Activated CD4-positive, alpha-beta T cell treated with anti-CD3 and anti-CD28 coated beads, Interleukin-2, amount 50 U/mL, for 4 hours (primary cell): ENCODE data around the gene EMX2.

Experiments used
- DNase-seq, 2 experiments: peaks; one replicate each; pipeline ENCODE4 v3.0.0-alpha.2; 2020

Gene EMX2

GRCh38 chr10:117532451-117533107 is 10.0 kb upstream of the EMX2 start:
- no peak for DNase-seq

GRCh38 chr10:117533507-117534281 is 8.9 kb upstream of the EMX2 start:
- DNase-seq, result no peak

- DNase-seq, result no peak
These were observed 7.9 kb upstream of the EMX2 start for GRCh38 chr10:117534321-117535297.

GRCh38 chr10:117535298-117536071 is 7.1 kb upstream of the EMX2 start:
- DNase-seq, result no peak

- no peak for DNase-seq
These were observed 6.3 kb upstream of the EMX2 start for GRCh38 chr10:117536072-117536865.

GRCh38 chr10:117536866-117537435 is 5.6 kb upstream of the EMX2 start:
- no peak for DNase-seq

GRCh38 chr10:117537436-117537903 is 5.1 kb upstream of the EMX2 start:
- DNase-seq, result no peak

GRCh38 chr10:117537904-117538524 is 4.5 kb upstream of the EMX2 start:
- no peak for DNase-seq

- DNase-seq, result no peak
These were observed 3.2 kb upstream of the EMX2 start for GRCh38 chr10:117539361-117539773.

GRCh38 chr10:117539903-117540639 is 2.5 kb upstream of the EMX2 start:
- DNase-seq, result no peak

GRCh38 chr10:117540640-117541404 is 1.7 kb upstream of the EMX2 start:
- DNase-seq, result no peak

- no peak for DNase-seq
These were observed 1.1 kb upstream of the EMX2 start for GRCh38 chr10:117541405-117541908.

- no peak for DNase-seq
These were observed 439 bp upstream of the EMX2 start for GRCh38 chr10:117541909-117542705.

GRCh38 chr10:117543225-117544003 is 868 bp downstream of the EMX2 start:
- no peak for DNase-seq

GRCh38 chr10:117544004-117544701 is 1.6 kb downstream of the EMX2 start:
- DNase-seq, result no peak

GRCh38 chr10:117544711-117545140 is 2.2 kb downstream of the EMX2 start:
- DNase-seq, result no peak
